Measurements from ENCODE around the gene OR52J3. TPM values are rescaled to one million over a fixed set of nuclear protein-coding genes. Genes with fewer than 3 reads are reported as not detected.
"Not testable (repeated sequence)": the region's sequence is repeated elsewhere in the genome, so short reads cannot be mapped to it uniquely, and the experiment has no call there.

OR52J3 gene
- total RNA-seq, 2 experiments from 2014 or later = not detected

GRCh38 chr11:5046754-5047330 is 516 bp downstream of the OR52J3 start:
- Histone ChIP-seq H3K27me3 (ENCODE audit: control insufficient read depth in 1 of 2, insufficient read depth in 2 of 2, low read length in 2 of 2) (no peaks in the 10 kb centered on the region), H3K27ac (ENCODE audit: low read depth in 1 of 2, low read length in 2 of 2) (no peak overlapping the region), H3K36me3 (ENCODE audit: insufficient read depth, low read length) (no peaks in the 10 kb centered on the region), H3K4me3 (ENCODE audit: low read length) (no peak overlapping the region), H3K9me3 (ENCODE audit: control insufficient read depth in 1 of 2, insufficient read depth in 1 of 2, low read length in 2 of 2) (no peaks in the 10 kb centered on the region), H3K4me1 (ENCODE audit: insufficient read depth, low read length) (no peaks in the 10 kb centered on the region)
- H3K9me3 Mint-ChIP-seq = no peaks in the 10 kb centered on the region
- TF ChIP-seq CTCF (IDR thresholded peaks at IDR 0.05) = no peak
- H3K4me1 Mint-ChIP-seq (ENCODE audit: low read depth) = no peaks in the 10 kb centered on the region
- no peaks in the 10 kb centered on the region for H3K36me3 Mint-ChIP-seq (ENCODE audit: low read depth)
- DNase-seq = no peak
- no peaks in the 10 kb centered on the region for H3K27me3 Mint-ChIP-seq
- intact Hi-C loops (cut with DNase I, micrococcal nuclease) = no loop called here
- CTCF ChIA-PET = no interaction called here
- H3K4me3 Mint-ChIP-seq = no peak overlapping the region
- no peak overlapping the region for H3K27ac Mint-ChIP-seq
- POLR2A ChIA-PET = no interaction called here
- no peak for ATAC-seq (ENCODE audit: poor library complexity)

- DNase-seq; H3K27me3 ChIP-seq (ENCODE audit: control insufficient read depth in 1 of 2, insufficient read depth in 2 of 2, low read length in 2 of 2); H3K4me1 Mint-ChIP-seq (ENCODE audit: low read depth); ATAC-seq (ENCODE audit: poor library complexity); H3K9me3 Mint-ChIP-seq; H3K27ac Mint-ChIP-seq; H3K27me3 Mint-ChIP-seq; POLR2A ChIA-PET; H3K4me3 ChIP-seq (ENCODE audit: low read length); CTCF ChIA-PET; H3K36me3 Mint-ChIP-seq (ENCODE audit: low read depth); H3K9me3 ChIP-seq (ENCODE audit: control insufficient read depth in 1 of 2, insufficient read depth in 1 of 2, low read length in 2 of 2); intact Hi-C loops (cut with DNase I, micrococcal nuclease); H3K4me3 Mint-ChIP-seq; H3K27ac ChIP-seq (ENCODE audit: low read depth in 1 of 2, low read length in 2 of 2); H3K36me3 ChIP-seq (ENCODE audit: insufficient read depth, low read length); H3K4me1 ChIP-seq (ENCODE audit: insufficient read depth, low read length): not testable (repeated sequence)
These were observed 12.4 kb downstream of the OR52J3 start for GRCh38 chr11:5058679-5059078.

GRCh38 chr11:5059391-5059790 is 13.1 kb downstream of the OR52J3 start, which contains the start of gene OR52E2:
Gene OR52E2 (minus strand): TSS chr11:5059627. CDS start chr11:5059627, 0 bp downstream.
- CTCF ChIA-PET = no interaction called here
- H3K4me3 ChIP-seq (ENCODE audit: low read length) = no peak within 1 kb of the TSS
- no peaks in the 10 kb centered on the region for H3K9me3 ChIP-seq (ENCODE audit: control insufficient read depth in 1 of 2, insufficient read depth in 1 of 2, low read length in 2 of 2)
- POLR2A ChIA-PET = no interaction called here
- Mint-ChIP-seq H3K4me1 (ENCODE audit: low read depth) (no peaks in the 10 kb centered on the region), H3K36me3 (ENCODE audit: low read depth) (no peaks in the 10 kb centered on the region), H3K9me3 (no peaks in the 10 kb centered on the region), H3K27ac (no peak within 1 kb of the TSS), H3K27me3 (no peaks in the 10 kb centered on the region), H3K4me3 (no peak within 1 kb of the TSS)
- intact Hi-C loops (cut with DNase I, micrococcal nuclease) = no loop called here
- H3K36me3 ChIP-seq (ENCODE audit: insufficient read depth, low read length) = no peaks in the 10 kb centered on the region
- ATAC-seq (ENCODE audit: poor library complexity) = no peak
- no peak within 1 kb of the TSS for H3K27ac ChIP-seq (ENCODE audit: low read depth in 1 of 2, low read length in 2 of 2)
- H3K27me3 ChIP-seq (ENCODE audit: control insufficient read depth in 1 of 2, insufficient read depth in 2 of 2, low read length in 2 of 2) = no peaks in the 10 kb centered on the region
- no peak for DNase-seq
- no peaks in the 10 kb centered on the region for H3K4me1 ChIP-seq (ENCODE audit: insufficient read depth, low read length)
- TF ChIP-seq CTCF (IDR thresholded peaks at IDR 0.05) = no peak

GRCh38 chr11:5065027-5065426 is 18.7 kb downstream of the OR52J3 start:
- Mint-ChIP-seq H3K36me3 (ENCODE audit: low read depth) (no peaks in the 10 kb centered on the region), H3K9me3 (no peaks in the 10 kb centered on the region), H3K27ac (no peak overlapping the region), H3K27me3 (peaks cover 5% of the 10 kb centered on the region), H3K4me1 (ENCODE audit: low read depth) (no peaks in the 10 kb centered on the region), H3K4me3 (no peak overlapping the region)
- POLR2A ChIA-PET = interaction anchor here (0.6 kb wide), 1 partner anchor 12 kb away, joined by 3 read pairs; no protein-coding TSS in a partner anchor
- CTCF ChIA-PET = interaction anchor here (1.4 kb wide), 1 partner anchor 17 kb away, joined by 3 read pairs; no protein-coding TSS in a partner anchor
- TF ChIP-seq CTCF (IDR thresholded peaks at IDR 0.05) = no peak
- ATAC-seq (ENCODE audit: poor library complexity) = no peak
- Histone ChIP-seq H3K4me1 (ENCODE audit: insufficient read depth, low read length) (no peaks in the 10 kb centered on the region), H3K36me3 (ENCODE audit: insufficient read depth, low read length) (no peaks in the 10 kb centered on the region), H3K9me3 (ENCODE audit: control insufficient read depth in 1 of 2, insufficient read depth in 1 of 2, low read length in 2 of 2) (no peaks in the 10 kb centered on the region), H3K27me3 (ENCODE audit: control insufficient read depth in 1 of 2, insufficient read depth in 2 of 2, low read length in 2 of 2) (no peaks in the 10 kb centered on the region), H3K4me3 (ENCODE audit: low read length) (no peak overlapping the region), H3K27ac (ENCODE audit: low read depth in 1 of 2, low read length in 2 of 2) (no peak overlapping the region)
- DNase-seq = no peak
- intact Hi-C loops (cut with DNase I, micrococcal nuclease) = no loop called here

All from CD4-positive, alpha-beta T cell (primary cell).